NCI-H1105 treated with DMSO at 0.1 percent for 48 hours (cell line): Measurements from ENCODE around the gene ARHGAP40.

Experiments used
- DNase-seq: peaks from one replicate; lab custom pipeline; 2025; lab: John Stamatoyannopoulos, UW

The ARHGAP40 gene

GRCh38 chr20:38601216-38602184 lies at the start of gene ARHGAP40:
TSS of gene ARHGAP40 (plus strand) at chr20:38601809.
- DNase-seq: no peak

GRCh38 chr20:38554986-38555385 lies 46.6 kb upstream of the ARHGAP40 start:
- no peak for DNase-seq

GRCh38 chr20:38555395-38555794 lies 46.2 kb upstream of the ARHGAP40 start:
- DNase-seq: no peak

GRCh38 chr20:38557174-38557573 lies 44.4 kb upstream of the ARHGAP40 start:
- no peak for DNase-seq

- no peak for DNase-seq
Measured at GRCh38 chr20:38558596-38559360, 42.8 kb upstream of the ARHGAP40 start.

GRCh38 chr20:38559764-38560163 lies 41.8 kb upstream of the ARHGAP40 start:
- DNase-seq: no peak

DNA sequence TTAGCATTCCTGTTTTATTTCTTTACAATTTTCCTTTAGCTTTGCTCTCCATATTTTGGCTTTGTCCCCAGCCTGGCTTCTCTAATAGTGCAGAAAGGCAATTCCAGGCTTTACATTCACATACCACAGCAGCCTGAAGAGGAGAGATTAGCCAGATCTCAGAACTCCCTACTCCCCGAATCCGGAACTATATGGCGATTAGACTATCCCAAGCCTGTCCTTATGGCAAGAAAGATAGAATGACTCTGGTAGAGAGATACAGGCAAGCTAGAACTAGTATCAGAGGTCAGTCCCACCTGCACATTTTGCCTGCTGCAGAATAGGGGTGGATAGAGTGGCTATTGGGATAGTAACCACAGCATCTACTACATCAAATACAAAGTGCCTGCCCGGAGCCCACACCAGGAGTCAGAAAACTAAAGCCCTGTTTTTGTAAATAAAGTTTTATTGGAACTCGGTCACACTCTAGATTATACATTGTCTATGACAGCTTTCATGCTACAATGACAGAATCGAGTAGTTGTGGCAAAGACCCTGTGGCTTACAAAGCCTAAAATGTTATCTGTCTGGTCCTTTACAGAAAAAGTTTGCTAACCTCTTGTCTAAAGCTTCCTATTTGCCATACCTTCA lies 37.7 kb upstream of the ARHGAP40 start:
- DNase-seq: no peak

GRCh38 chr20:38564680-38565079 lies 36.9 kb upstream of the ARHGAP40 start:
- no peak for DNase-seq

DNA sequence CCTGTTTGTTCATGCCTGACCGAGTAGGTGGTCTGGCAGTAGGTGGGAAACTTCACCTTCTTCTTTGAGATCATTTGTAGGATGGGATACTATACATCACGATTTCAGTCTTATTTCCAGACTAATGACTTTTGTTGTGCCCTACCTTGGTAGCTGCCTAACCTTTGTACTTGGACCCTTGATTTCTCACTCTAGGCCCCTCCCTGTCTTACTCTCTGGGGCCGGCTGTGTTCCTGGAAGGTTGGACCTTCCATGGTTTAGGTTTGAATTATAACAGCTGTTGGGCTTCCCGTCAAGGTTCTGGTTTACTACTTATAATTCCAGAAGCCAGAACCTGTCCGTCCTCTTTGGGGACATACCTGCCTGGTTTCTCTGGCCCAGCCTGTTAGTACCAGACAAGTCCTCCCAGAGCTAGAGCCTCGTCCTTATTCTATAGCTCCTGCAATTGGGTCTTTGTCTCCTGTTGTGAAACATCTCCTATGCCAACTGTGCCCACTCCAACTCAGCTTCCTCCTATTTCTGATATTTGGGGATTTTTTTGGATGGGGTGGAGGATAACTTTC lies 35.5 kb upstream of the ARHGAP40 start:
- DNase-seq: no peak

- no peak for DNase-seq
Measured at GRCh38 chr20:38569747-38570525, 31.7 kb upstream of the ARHGAP40 start.

DNA sequence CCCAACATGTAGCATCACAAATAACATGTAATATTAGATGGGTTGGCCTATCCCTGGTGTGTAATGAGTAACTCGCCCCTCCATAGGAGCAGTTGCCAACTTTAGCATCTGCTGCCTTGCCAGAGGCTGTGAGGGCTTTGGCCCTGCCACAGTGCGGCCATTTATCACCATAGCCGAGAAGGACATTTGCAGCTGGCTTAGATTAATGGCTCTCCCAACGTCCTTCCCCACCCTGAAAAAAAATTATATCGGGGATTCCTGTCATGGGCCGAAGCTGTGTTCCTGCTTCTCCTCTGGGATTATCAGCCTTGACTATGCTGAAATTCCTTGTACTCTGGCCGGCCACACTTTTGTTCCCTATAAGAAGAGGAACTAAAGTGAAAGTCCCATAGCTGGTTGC lies 28.2 kb upstream of the ARHGAP40 start:
- no peak for DNase-seq

DNA sequence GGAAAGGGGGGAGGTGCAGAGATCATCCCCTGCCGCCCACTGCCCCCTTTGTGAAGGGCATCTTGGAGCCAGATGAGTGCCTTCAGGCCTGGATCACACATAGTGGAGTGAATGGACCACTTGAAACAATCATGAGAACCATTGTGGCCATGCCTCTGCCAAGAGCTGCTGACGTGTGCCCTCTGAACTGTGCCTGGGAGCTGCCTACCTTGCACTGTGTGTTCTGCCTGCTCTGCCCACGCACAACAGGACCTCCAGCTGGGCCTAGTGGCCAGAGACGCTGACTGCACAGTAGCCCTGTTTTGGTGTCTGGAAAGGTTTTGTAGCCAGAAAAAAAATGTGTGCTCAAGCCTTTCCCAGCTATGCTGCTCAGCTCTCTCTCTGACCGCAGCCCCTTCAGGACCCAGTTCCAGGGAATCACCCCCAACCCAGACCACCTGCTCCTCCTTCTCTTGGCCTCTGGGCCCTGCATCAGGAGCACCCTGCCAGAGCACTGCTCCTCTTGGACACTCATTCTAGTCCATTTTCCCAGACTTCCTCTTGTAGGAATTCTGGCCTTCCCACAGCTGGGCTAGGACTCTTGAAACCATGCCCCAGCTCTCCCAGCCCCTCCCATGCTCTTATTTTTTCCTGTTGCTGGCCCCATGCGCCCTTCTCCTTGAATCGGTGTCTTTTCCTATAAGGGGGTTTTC lies 22.2 kb upstream of the ARHGAP40 start:
- DNase-seq: no peak

DNA sequence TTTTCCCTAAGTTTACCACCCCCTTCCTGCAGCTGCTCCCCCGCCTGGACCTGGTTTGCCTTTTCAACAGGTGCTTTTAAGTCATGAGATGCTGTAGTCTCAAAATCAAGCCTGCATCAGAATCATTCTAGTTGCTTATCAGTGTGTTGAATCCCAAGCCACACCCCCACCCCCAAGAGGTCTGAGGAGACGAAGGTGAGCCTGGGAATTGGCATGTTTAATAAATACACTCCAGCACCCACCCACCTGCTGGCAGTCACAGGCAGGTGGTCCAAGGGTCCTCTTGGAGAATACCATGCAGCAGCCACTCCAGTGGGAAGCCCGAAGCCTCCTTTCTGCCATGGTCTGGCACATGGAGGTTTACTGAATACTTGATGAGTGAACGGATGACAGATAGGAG lies 21.7 kb upstream of the ARHGAP40 start:
- no peak for DNase-seq

GRCh38 chr20:38581013-38581412 lies 20.6 kb upstream of the ARHGAP40 start, which contains the start of gene ADIG:
TSS of gene ADIG (plus strand) at chr20:38581197. CDS start at chr20:38581251, 54 bp downstream.
- DNase-seq: no peak

DNA sequence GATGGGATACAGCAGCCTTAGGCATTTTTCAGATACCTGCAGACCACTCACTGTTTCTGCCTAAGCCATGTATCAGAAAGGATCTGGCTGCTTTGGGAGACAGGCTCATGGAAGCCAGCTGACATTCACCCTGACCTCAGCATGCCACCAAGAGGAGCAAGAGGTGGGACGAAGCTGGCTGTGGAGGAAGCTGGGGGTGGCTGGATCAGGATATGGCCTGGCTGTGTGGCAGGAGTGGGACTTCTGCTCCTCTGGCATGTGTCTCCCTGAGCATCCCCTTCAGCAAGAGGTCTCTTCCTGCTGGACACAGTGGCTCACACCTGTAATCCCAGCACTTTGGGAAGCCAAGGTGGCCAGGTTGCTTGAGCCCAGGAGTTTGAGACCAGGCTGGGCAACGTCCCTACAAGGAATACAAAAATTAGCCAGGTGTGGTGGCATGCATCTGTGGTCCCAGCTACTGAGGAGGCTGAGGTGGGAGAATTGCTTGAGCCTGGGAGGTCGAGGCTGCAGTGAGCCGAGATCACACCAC lies 19.7 kb upstream of the ARHGAP40 start:
- no peak for DNase-seq

GRCh38 chr20:38583306-38583705 lies 18.3 kb upstream of the ARHGAP40 start:
- DNase-seq: no peak

- no peak for DNase-seq
Measured at GRCh38 chr20:38584099-38584763, 17.4 kb upstream of the ARHGAP40 start.

DNA sequence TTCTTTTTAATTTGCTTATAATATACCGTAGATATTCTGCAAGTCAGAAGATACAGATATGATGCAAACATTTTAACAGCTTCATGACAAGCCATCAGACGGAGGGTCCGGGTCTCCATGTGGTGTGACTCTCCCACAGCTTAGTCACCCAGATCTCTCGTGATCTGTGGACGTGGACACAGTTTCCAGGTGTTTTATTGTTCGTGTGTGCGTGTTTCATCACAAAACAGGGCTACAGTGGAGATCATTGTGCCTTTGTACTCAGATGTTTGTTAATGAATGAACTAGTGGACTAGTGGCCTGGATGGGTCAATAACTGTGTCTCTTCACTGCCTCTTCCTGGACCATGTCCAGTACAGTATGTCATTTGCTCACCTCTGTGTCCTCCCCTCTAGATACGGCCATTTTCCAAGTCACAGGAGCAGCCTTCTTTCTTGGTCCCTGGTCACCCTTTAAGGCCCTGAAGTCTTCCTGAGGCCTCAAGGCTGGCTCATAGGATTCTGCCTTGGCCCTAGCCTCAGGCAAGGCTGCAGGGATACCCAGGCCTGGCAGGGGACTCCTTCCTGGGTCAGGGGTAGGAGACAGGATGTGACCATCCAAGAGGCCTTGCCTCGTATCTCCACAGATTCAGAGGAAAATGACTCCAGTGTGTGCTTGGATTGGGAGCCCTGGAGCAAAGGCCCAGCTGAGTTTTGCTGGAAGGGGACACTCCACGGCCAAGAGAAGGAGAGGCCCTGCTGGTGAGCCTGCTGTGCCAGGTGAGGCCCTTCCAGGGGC lies 16.0 kb upstream of the ARHGAP40 start:
- DNase-seq: no peak

DNA sequence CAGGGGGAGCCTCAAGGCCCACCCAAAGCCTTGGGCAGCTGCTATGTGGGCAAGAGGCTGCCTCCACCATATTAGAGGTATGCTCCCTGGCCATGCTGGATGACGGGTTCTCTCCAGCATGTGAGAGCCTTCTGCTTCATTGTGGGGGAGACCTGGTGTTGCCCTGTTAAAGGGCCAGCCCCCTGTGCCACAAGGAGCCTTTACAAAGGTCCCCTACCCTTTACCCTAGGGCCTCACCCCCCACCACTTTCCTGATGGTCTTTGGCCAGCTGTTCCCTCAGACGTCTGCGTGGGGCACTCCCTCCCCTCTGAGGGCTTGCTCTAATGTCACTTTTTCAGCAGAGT lies 15.5 kb upstream of the ARHGAP40 start:
- no peak for DNase-seq
